ENCODE data around the gene ANAPC13. TPM values are rescaled to one million over a fixed set of nuclear protein-coding genes. Genes with fewer than 3 reads are reported as not detected.
A peak's percentile ranks its signal among the peaks of the same experiment; 100 is the strongest.

ANAPC13 gene
- total RNA-seq, 5 donors from 2014 or later (not counting 1 experiment from before 2014, with no cell fraction given), result 20.7 to 31.8 (median 22.6) TPM

DNA sequence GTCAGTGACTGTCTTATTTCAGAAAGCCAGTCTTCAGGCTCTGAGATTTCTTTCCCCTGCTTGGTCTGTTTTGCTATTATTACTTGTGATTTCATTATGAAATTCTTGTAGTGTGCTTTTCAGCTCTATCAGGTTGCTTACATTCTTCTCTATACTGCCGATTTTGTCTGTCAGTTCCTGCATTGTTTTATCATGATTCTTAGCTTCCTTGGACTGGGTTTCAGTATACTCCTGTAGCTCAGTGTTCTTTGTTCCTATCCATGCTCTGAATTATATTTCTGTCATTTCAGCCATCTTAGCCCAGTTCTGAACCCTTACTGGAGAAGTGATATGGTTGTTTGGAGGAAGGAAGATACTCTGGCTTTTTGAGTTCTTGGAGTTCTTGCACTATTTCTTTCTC is 40.5 kb upstream of the ANAPC13 start:
- 100% methylated on average over 1 of the region's 1 CpG for WGBS (ENCODE audit: insufficient coverage)
- Mint-ChIP-seq H3K9me3 (peaks cover 25 to 48% (median 36%) of the 10 kb centered on the region in 3 donors), H3K36me3 (peaks cover 54% of the 10 kb centered on the region), H3K27ac (no peak overlapping the region), H3K4me3 (no peak overlapping the region), H3K27me3 (no peaks in the 10 kb centered on the region), H3K4me1 (peaks cover 7 to 23% (median 14%) of the 10 kb centered on the region in 3 donors)
- H3K36me3 ChIP-seq (ENCODE audit: control insufficient read depth in 2 of 2, extremely low read depth in 1 of 2, insufficient read depth in 1 of 2, low read length in 1 of 2), result peaks cover 0 to 6% of the 10 kb centered on the region in 2 donors
- DNase-seq (no peak), ATAC-seq (replicated peaks in 1 of 4) (no peak)
- CTCF ChIA-PET, result no interaction called here
- H3K9me3 ChIP-seq, result peaks cover 15% of the 10 kb centered on the region
- H3K4me1 ChIP-seq (ENCODE audit: control insufficient read depth in 1 of 2, extremely low read depth in 1 of 2, insufficient read depth in 2 of 2, low read length in 2 of 2), result peaks cover 0 to 5% of the 10 kb centered on the region in 2 experiments
- H3K4me3 ChIP-seq (ENCODE audit: control insufficient read depth in 1 of 2, extremely low read depth in 1 of 2, low read length in 1 of 2), result no peak overlapping the region
- no peak overlapping the region for H3K27ac ChIP-seq (ENCODE audit: low read length)
- peaks cover 0 to 2% of the 10 kb centered on the region in 2 experiments for H3K27me3 ChIP-seq (replicated peaks in 1 of 2; ENCODE audit: control insufficient read depth in 2 of 2, extremely low read depth in 1 of 2, insufficient read depth in 2 of 2, low read length in 1 of 2)
- POLR2A ChIA-PET, result interaction anchor here in 1 of 2 donors (0.5 kb wide), 1 partner anchor 11 kb away, joined by 3 read pairs; no protein-coding TSS in a partner anchor

DNA sequence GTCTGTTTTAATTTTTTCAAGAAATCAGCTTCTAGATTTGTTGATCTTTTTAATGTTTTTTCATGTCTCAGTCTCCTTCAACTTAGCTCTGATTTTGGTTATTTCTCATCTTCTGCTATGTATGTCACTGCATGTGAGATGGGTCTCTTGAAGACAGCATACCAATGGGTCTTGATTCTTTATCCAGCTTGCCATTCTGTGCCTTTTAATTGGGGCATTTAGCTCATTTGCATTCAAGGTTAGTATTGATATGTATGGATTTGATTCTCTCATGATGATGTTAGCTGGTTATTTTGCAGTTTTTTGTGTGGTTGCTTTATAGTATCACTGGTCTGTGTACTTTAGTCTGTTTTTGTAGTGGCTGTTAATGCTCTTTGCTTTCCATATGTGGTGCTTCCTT is 39.5 kb upstream of the ANAPC13 start:
- Mint-ChIP-seq H3K4me1 (peaks cover 7 to 23% (median 14%) of the 10 kb centered on the region in 3 donors), H3K36me3 (peaks cover 62% of the 10 kb centered on the region), H3K27ac (no peak overlapping the region), H3K9me3 (peaks cover 25 to 53% (median 36%) of the 10 kb centered on the region in 3 donors), H3K27me3 (no peaks in the 10 kb centered on the region), H3K4me3 (no peak overlapping the region)
- ATAC-seq (replicated peaks in 1 of 4) (no peak), DNase-seq (no peak)
- CTCF ChIA-PET, result no interaction called here
- Histone ChIP-seq H3K36me3 (ENCODE audit: control insufficient read depth in 2 of 2, extremely low read depth in 1 of 2, insufficient read depth in 1 of 2, low read length in 1 of 2) (peaks cover 0 to 6% of the 10 kb centered on the region in 2 donors), H3K27me3 (replicated peaks in 1 of 2; ENCODE audit: control insufficient read depth in 2 of 2, extremely low read depth in 1 of 2, insufficient read depth in 2 of 2, low read length in 1 of 2) (peaks cover 0 to 2% of the 10 kb centered on the region in 2 experiments), H3K27ac (ENCODE audit: low read length) (no peak overlapping the region), H3K9me3 (peaks cover 15% of the 10 kb centered on the region), H3K4me3 (ENCODE audit: control insufficient read depth in 1 of 2, extremely low read depth in 1 of 2, low read length in 1 of 2) (no peak overlapping the region), H3K4me1 (ENCODE audit: control insufficient read depth in 1 of 2, extremely low read depth in 1 of 2, insufficient read depth in 2 of 2, low read length in 2 of 2) (peaks cover 0 to 5% of the 10 kb centered on the region in 2 experiments)
- POLR2A ChIA-PET, result no interaction called here

DNA sequence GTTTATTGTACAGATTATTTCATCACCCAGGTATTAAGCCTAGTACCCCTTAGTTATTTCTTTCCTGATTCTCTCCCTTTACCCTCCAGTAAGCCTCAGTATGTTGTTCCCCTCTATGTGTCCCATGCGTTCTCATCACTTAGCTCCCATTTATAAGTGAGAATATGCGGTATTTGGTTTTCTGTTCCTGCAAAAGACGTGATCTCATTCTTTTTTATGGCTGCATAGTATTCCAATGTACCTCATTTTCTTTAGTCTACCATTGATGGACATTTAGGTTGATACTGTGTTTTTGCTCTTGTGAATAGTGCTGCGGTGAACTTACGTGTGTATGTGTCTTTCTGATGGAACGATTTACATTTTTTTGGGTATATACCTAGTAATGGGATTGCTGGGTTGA is 36.8 kb upstream of the ANAPC13 start:
- H3K27me3 Mint-ChIP-seq, result no peaks in the 10 kb centered on the region
- ChIA-PET CTCF (no interaction called here), POLR2A (no interaction called here)
- no peak overlapping the region for H3K27ac ChIP-seq (ENCODE audit: low read length)
- peaks cover 25 to 60% (median 38%) of the 10 kb centered on the region in 3 donors for H3K9me3 Mint-ChIP-seq
- peaks cover 0 to 3% of the 10 kb centered on the region in 2 experiments for H3K4me1 ChIP-seq (ENCODE audit: control insufficient read depth in 1 of 2, extremely low read depth in 1 of 2, insufficient read depth in 2 of 2, low read length in 2 of 2)
- H3K27ac Mint-ChIP-seq, result no peak overlapping the region
- H3K36me3 ChIP-seq (ENCODE audit: control insufficient read depth in 2 of 2, extremely low read depth in 1 of 2, insufficient read depth in 1 of 2, low read length in 1 of 2), result peaks cover 0 to 6% of the 10 kb centered on the region in 2 donors
- WGBS (ENCODE audit: insufficient coverage), result no CpG with 5 or more reads among the region's 6 CpGs
- DNase-seq (no peak), ATAC-seq (replicated peaks in 1 of 4) (no peak)
- peaks cover 74% of the 10 kb centered on the region for H3K36me3 Mint-ChIP-seq
- no peak overlapping the region for H3K4me3 Mint-ChIP-seq
- no peak overlapping the region for H3K4me3 ChIP-seq (ENCODE audit: control insufficient read depth in 1 of 2, extremely low read depth in 1 of 2, low read length in 1 of 2)
- peaks cover 4 to 16% (median 8%) of the 10 kb centered on the region in 3 donors for H3K4me1 Mint-ChIP-seq
- peaks cover 16% of the 10 kb centered on the region for H3K9me3 ChIP-seq
- H3K27me3 ChIP-seq (replicated peaks in 1 of 2; ENCODE audit: control insufficient read depth in 2 of 2, extremely low read depth in 1 of 2, insufficient read depth in 2 of 2, low read length in 1 of 2), result peaks cover 0 to under 1% of the 10 kb centered on the region in 2 experiments

DNA sequence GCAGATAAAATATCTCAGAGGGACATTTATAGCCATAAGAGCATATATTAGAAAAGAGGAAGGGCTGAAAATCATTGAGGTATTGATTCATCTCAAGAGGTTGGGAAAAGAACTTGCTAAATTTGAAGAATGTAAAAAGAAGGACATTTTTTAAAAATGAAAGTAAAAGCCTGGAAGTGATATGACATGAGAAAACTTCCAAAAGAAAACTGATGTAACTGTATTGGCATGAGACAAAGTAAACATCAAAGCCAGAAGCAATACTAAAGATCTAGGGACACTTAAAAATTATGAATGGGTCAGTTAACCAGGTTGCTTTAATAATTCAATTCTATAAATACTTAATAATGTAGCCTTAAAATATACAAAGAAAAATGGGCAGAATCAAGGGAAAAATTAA is 32.0 kb upstream of the ANAPC13 start:
- ChIA-PET CTCF (no interaction called here), POLR2A (no interaction called here)
- peaks cover 4% of the 10 kb centered on the region for H3K9me3 ChIP-seq
- H3K36me3 Mint-ChIP-seq, result peaks cover 77% of the 10 kb centered on the region
- H3K4me3 Mint-ChIP-seq, result no peak overlapping the region
- H3K27me3 Mint-ChIP-seq, result no peaks in the 10 kb centered on the region
- no peak for DNase-seq
- H3K4me1 Mint-ChIP-seq, result peaks cover 5 to 15% (median 8%) of the 10 kb centered on the region in 3 donors
- H3K4me1 ChIP-seq (ENCODE audit: control insufficient read depth in 1 of 2, extremely low read depth in 1 of 2, insufficient read depth in 2 of 2, low read length in 2 of 2), result no peaks in the 10 kb centered on the region
- no peak for ATAC-seq (replicated peaks in 1 of 4)
- H3K4me3 ChIP-seq (ENCODE audit: control insufficient read depth in 1 of 2, extremely low read depth in 1 of 2, low read length in 1 of 2), result no peak overlapping the region
- peaks cover 3 to 24% (median 6%) of the 10 kb centered on the region in 3 donors for H3K9me3 Mint-ChIP-seq
- H3K27ac ChIP-seq (ENCODE audit: low read length), result no peak overlapping the region
- H3K27me3 ChIP-seq (replicated peaks in 1 of 2; ENCODE audit: control insufficient read depth in 2 of 2, extremely low read depth in 1 of 2, insufficient read depth in 2 of 2, low read length in 1 of 2), result no peaks in the 10 kb centered on the region
- H3K27ac Mint-ChIP-seq, result no peak overlapping the region
- H3K36me3 ChIP-seq (ENCODE audit: control insufficient read depth in 2 of 2, extremely low read depth in 1 of 2, insufficient read depth in 1 of 2, low read length in 1 of 2), result peaks cover 2 to 7% of the 10 kb centered on the region in 2 donors

DNA sequence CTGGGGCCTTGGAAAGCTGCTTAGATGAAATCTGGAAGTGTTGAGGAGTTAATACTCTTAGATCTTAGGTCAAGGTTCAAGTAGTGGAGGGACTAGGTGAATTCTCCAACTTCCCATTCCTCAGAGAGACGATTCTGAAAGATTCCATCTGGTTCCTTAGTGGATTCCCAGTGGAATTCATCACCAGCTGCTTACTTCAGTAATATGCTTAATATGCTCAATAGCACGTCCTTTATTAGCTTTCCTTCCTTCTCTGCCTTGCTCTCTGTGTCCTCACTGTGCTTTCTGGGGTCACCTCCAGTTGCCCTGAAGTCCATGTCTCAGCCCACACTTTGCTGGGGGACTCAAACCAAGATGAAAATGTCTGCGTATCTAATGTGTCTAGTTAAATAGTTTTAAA is 31.1 kb upstream of the ANAPC13 start:
- peaks cover 2 to 9% of the 10 kb centered on the region in 2 donors for H3K36me3 ChIP-seq (ENCODE audit: control insufficient read depth in 2 of 2, extremely low read depth in 1 of 2, insufficient read depth in 1 of 2, low read length in 1 of 2)
- no peaks in the 10 kb centered on the region for H3K27me3 Mint-ChIP-seq
- CTCF ChIA-PET, result no interaction called here
- peaks cover 5 to 15% (median 8%) of the 10 kb centered on the region in 3 donors for H3K4me1 Mint-ChIP-seq
- no peak overlapping the region for H3K4me3 ChIP-seq (ENCODE audit: control insufficient read depth in 1 of 2, extremely low read depth in 1 of 2, low read length in 1 of 2)
- POLR2A ChIA-PET, result no interaction called here
- no peaks in the 10 kb centered on the region for H3K4me1 ChIP-seq (ENCODE audit: control insufficient read depth in 1 of 2, extremely low read depth in 1 of 2, insufficient read depth in 2 of 2, low read length in 2 of 2)
- no peak overlapping the region for H3K27ac ChIP-seq (ENCODE audit: low read length)
- H3K9me3 ChIP-seq, result peaks cover 2% of the 10 kb centered on the region
- H3K36me3 Mint-ChIP-seq, result peaks cover 72% of the 10 kb centered on the region
- WGBS (ENCODE audit: insufficient coverage), result 92% methylated on average over 2 of the region's 3 CpGs
- peak overlapping the region in 1 of 2 donors; percentile 10 for H3K27ac Mint-ChIP-seq
- no peak for ATAC-seq (replicated peaks in 1 of 4)
- no peak for DNase-seq
- no peaks in the 10 kb centered on the region for H3K27me3 ChIP-seq (replicated peaks in 1 of 2; ENCODE audit: control insufficient read depth in 2 of 2, extremely low read depth in 1 of 2, insufficient read depth in 2 of 2, low read length in 1 of 2)
- peaks cover 0 to 15% (median 2%) of the 10 kb centered on the region in 3 donors for H3K9me3 Mint-ChIP-seq
- no peak overlapping the region for H3K4me3 Mint-ChIP-seq

DNA sequence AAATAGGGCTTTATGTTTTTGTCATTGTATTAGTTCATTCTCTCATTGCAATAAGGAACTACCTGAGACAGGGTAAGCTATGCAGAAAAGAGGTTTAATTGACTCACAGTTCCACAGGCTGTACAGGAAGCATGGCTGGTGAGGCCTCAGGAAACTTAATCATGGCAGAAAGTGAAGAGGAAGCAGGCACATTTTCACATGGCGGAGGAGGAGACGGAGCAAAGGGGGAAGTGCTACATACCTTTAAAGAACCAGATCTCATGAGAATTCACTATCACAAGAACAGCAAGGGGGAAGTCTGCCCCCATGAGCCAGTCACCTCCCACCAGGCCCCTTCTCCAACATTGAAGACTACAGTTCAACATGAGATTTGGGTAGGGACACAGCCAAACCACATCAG is 25.7 kb upstream of the ANAPC13 start:
- Mint-ChIP-seq H3K27me3 (no peaks in the 10 kb centered on the region), H3K27ac (no peak overlapping the region), H3K36me3 (peaks cover 73% of the 10 kb centered on the region), H3K4me1 (peaks cover 9 to 25% (median 10%) of the 10 kb centered on the region in 3 donors), H3K9me3 (peaks cover 0 to 6% (median 0%) of the 10 kb centered on the region in 3 donors), H3K4me3 (no peak overlapping the region)
- Histone ChIP-seq H3K9me3 (no peaks in the 10 kb centered on the region), H3K36me3 (ENCODE audit: control insufficient read depth in 2 of 2, extremely low read depth in 1 of 2, insufficient read depth in 1 of 2, low read length in 1 of 2) (peaks cover 2 to 35% of the 10 kb centered on the region in 2 donors), H3K4me3 (ENCODE audit: control insufficient read depth in 1 of 2, extremely low read depth in 1 of 2, low read length in 1 of 2) (no peak overlapping the region), H3K27me3 (replicated peaks in 1 of 2; ENCODE audit: control insufficient read depth in 2 of 2, extremely low read depth in 1 of 2, insufficient read depth in 2 of 2, low read length in 1 of 2) (no peaks in the 10 kb centered on the region), H3K4me1 (ENCODE audit: control insufficient read depth in 1 of 2, extremely low read depth in 1 of 2, insufficient read depth in 2 of 2, low read length in 2 of 2) (no peaks in the 10 kb centered on the region), H3K27ac (ENCODE audit: low read length) (no peak overlapping the region)
- ChIA-PET CTCF (no interaction called here), POLR2A (no interaction called here)
- DNase-seq, result no peak
- ATAC-seq (replicated peaks in 1 of 4), result no peak
- no CpG with 5 or more reads among the region's 2 CpGs for WGBS (ENCODE audit: insufficient coverage)

All from T-cell (primary cell).